Measurements from ENCODE around the gene SREBF1. TPM values are rescaled to one million over a fixed set of nuclear protein-coding genes. Genes with fewer than 3 reads are reported as not detected.

SREBF1 gene
- polyA plus RNA-seq, 3 donors: 7.6 to 35.9 (median 10.5) TPM

DNA sequence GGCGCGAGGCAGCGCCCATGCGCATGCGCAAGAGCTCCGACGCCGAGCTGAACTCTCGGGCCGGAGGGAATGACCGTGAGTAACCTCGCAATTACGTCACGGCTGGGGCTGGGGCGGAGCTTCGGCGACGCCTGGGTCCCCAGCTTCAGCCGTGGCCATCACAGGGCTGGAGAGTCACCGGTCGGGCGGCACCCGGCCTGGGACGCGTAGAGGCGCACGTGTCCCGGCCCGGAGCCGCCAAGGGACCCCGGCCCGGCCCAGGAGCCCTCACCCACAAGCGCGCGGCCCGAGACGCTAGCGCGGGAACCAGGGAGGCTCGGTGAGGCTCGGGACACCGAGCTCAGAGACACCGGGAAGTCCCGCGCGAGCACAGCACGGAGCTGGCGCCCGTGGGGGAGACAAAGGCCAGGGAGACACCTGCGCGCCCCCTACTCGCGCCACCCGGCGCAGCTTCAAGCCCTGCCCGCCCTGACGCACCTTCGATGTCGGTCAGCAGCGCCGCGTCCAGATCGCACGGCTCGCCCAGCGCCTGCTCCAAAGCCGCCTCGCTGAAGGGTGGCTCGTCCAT is 452 bp downstream of the SREBF1 start:
- no peaks in the 10 kb centered on the region for H3K27me3 ChIP-seq (ENCODE audit: control insufficient read depth in 2 of 2, insufficient read depth in 2 of 2, low read length in 2 of 2)
- WGBS (ENCODE audit: insufficient coverage): under 1% methylated on average over 69 of the region's 69 CpGs
- Mint-ChIP-seq H3K9me3 (no peaks in the 10 kb centered on the region), H3K36me3 (peaks cover 22 to 27% of the 10 kb centered on the region in 2 donors), H3K4me3 (peak overlapping the region; percentile 83 to 90), H3K4me1 (peaks cover 63% of the 10 kb centered on the region), H3K27ac (peak overlapping the region; percentile 93 to 98 (median 94)), H3K27me3 (ENCODE audit: low read depth in 3 of 3) (peaks cover 0 to 4% (median 0%) of the 10 kb centered on the region in 3 donors)
- DNase-seq: peak; percentile 97 to 99 (median 99)
- H4K20me1 ChIP-seq (ENCODE audit: insufficient read depth, low read length): peaks cover 45% of the 10 kb centered on the region
- H3K36me3 ChIP-seq (replicated peaks in 1 of 2; ENCODE audit: control insufficient read depth in 1 of 2, insufficient read depth in 2 of 2, low read length in 2 of 2): peaks cover 8 to 11% of the 10 kb centered on the region in 2 donors
- intact Hi-C loops (cut with micrococcal nuclease): loop anchor here in 1 of 2 donors (10.0 kb wide), 1 partner anchor 152 kb away; the partner anchor contains the start of gene RAI1
- peak overlapping the region; percentile 90 to 97 for H3K27ac ChIP-seq (ENCODE audit: low read depth in 1 of 2, low read length in 2 of 2)
- H3K79me2 ChIP-seq (ENCODE audit: insufficient read depth, low read length): peaks cover 51% of the 10 kb centered on the region
- no peak overlapping the region for H2AFZ ChIP-seq (ENCODE audit: insufficient read depth, low read depth, low read length, poor library complexity, severe bottlenecking)
- H3K4me1 ChIP-seq (ENCODE audit: control insufficient read depth in 1 of 2, insufficient read depth in 2 of 2, low read length in 2 of 2): peaks cover 66 to 74% of the 10 kb centered on the region in 2 donors
- H3K4me2 ChIP-seq (replicated peaks; ENCODE audit: extremely low read depth, low read length, poor library complexity, severe bottlenecking): peak overlapping the region; percentile 91
- peak overlapping the region; percentile 61 to 91 (median 81) for H3K4me3 ChIP-seq (replicated peaks in 1 of 3; ENCODE audit: low read depth in 2 of 3, low read length in 3 of 3)
- TF ChIP-seq CTCF (IDR thresholded peaks at IDR 0.05): no peak
- no peaks in the 10 kb centered on the region for H3K9me3 ChIP-seq (replicated peaks in 1 of 2; ENCODE audit: control insufficient read depth in 1 of 2, insufficient read depth in 1 of 2, low read length in 2 of 2)
- H3K9ac ChIP-seq (ENCODE audit: insufficient read depth, low read length, poor library complexity, severe bottlenecking): peak overlapping the region; percentile 99

- Mint-ChIP-seq H3K36me3 (peaks cover 22 to 33% of the 10 kb centered on the region in 2 donors), H3K4me1 (peaks cover 57% of the 10 kb centered on the region), H3K27me3 (ENCODE audit: low read depth in 3 of 3) (peaks cover 0 to 4% (median 2%) of the 10 kb centered on the region in 3 donors)
Observed at GRCh38 chr17:17835415-17836249, 1.2 kb downstream of the SREBF1 start.

More at GRCh38 chr17:17835415-17836249, 1.2 kb downstream of the SREBF1 start:
- no peaks in the 10 kb centered on the region for H3K9me3 Mint-ChIP-seq
- peak overlapping the region in 1 of 3 experiments; percentile 91 for H3K4me3 ChIP-seq (replicated peaks in 1 of 3; ENCODE audit: low read depth in 2 of 3, low read length in 3 of 3)
- TF ChIP-seq CTCF (IDR thresholded peaks at IDR 0.05): no peak
- peak overlapping the region; percentile 91 for H3K4me2 ChIP-seq (replicated peaks; ENCODE audit: extremely low read depth, low read length, poor library complexity, severe bottlenecking)
- H3K4me1 ChIP-seq (ENCODE audit: control insufficient read depth in 1 of 2, insufficient read depth in 2 of 2, low read length in 2 of 2): peaks cover 59 to 67% of the 10 kb centered on the region in 2 donors
- intact Hi-C loops (cut with micrococcal nuclease): loop anchor here in 1 of 2 donors (10.0 kb wide), 1 partner anchor 151 kb away; the partner anchor contains the start of gene RAI1
- peak overlapping the region; percentile 90 to 97 for H3K27ac ChIP-seq (ENCODE audit: low read depth in 1 of 2, low read length in 2 of 2)
- peaks cover 52% of the 10 kb centered on the region for H4K20me1 ChIP-seq (ENCODE audit: insufficient read depth, low read length)
- H3K9ac ChIP-seq (ENCODE audit: insufficient read depth, low read length, poor library complexity, severe bottlenecking): peak overlapping the region; percentile 99
- DNase-seq: no peak
- peaks cover 56% of the 10 kb centered on the region for H3K79me2 ChIP-seq (ENCODE audit: insufficient read depth, low read length)
- peak overlapping the region; percentile 82 to 98 (median 93) for H3K27ac Mint-ChIP-seq
- WGBS (ENCODE audit: insufficient coverage): 34% methylated on average over 24 of the region's 25 CpGs
- no peak overlapping the region for H2AFZ ChIP-seq (ENCODE audit: insufficient read depth, low read depth, low read length, poor library complexity, severe bottlenecking)
- no peaks in the 10 kb centered on the region for H3K9me3 ChIP-seq (replicated peaks in 1 of 2; ENCODE audit: control insufficient read depth in 1 of 2, insufficient read depth in 1 of 2, low read length in 2 of 2)
- H3K36me3 ChIP-seq (replicated peaks in 1 of 2; ENCODE audit: control insufficient read depth in 1 of 2, insufficient read depth in 2 of 2, low read length in 2 of 2): peaks cover 10 to 18% of the 10 kb centered on the region in 2 donors
- H3K27me3 ChIP-seq (ENCODE audit: control insufficient read depth in 2 of 2, insufficient read depth in 2 of 2, low read length in 2 of 2): no peaks in the 10 kb centered on the region
- H3K4me3 Mint-ChIP-seq: peak overlapping the region; percentile 78 to 90

Data from CD14-positive monocyte (primary cell).